Measurements from ENCODE around the gene CCDC60.

GRCh38 chr12:119576118-119576810 is 241.7 kb downstream of the CCDC60 start:
- TF ChIP-seq CTCF (IDR thresholded peaks at IDR 0.05; ENCODE audit: low read depth, low read length) (no peak), EZH2phosphoT487 (IDR thresholded peaks at IDR 0.05; ENCODE audit: low read depth) (no peak)
